ENCODE results near the gene USP22. TPM values are rescaled to one million over a fixed set of nuclear protein-coding genes. Genes with fewer than 3 reads are reported as not detected.
A peak's percentile ranks its signal among the peaks of the same experiment; 100 is the strongest.

Gene USP22
- total RNA-seq, 1 donor from 2014 or later, result 420 TPM

- peak; percentile 84 for DNase-seq
- Mint-ChIP-seq H3K27ac (ENCODE audit: unreplicated experiment) (peak overlapping the region; percentile 97), H3K9me3 (ENCODE audit: unreplicated experiment) (peaks cover 6% of the 10 kb centered on the region), H3K4me1 (ENCODE audit: low read depth, unreplicated experiment) (peaks cover 16% of the 10 kb centered on the region), H3K27me3 (ENCODE audit: unreplicated experiment) (peaks cover 9% of the 10 kb centered on the region), H3K36me3 (ENCODE audit: unreplicated experiment) (no peaks in the 10 kb centered on the region), H3K4me3 (ENCODE audit: unreplicated experiment) (peak overlapping the region; percentile 94)
- no peak for TF ChIP-seq CTCF (IDR thresholded peaks at IDR 0.05; ENCODE audit: partially characterized antibody, unreplicated experiment)
Observed at GRCh38 chr17:21041741-21042457, 912 bp downstream of the USP22 start.

- DNase-seq, result no peak
- Mint-ChIP-seq H3K36me3 (ENCODE audit: unreplicated experiment) (no peaks in the 10 kb centered on the region), H3K4me1 (ENCODE audit: low read depth, unreplicated experiment) (peaks cover 30% of the 10 kb centered on the region)
Observed at GRCh38 chr17:21039839-21040575, 2.8 kb downstream of the USP22 start.

GRCh38 chr17:21037117-21037803 is 5.6 kb downstream of the USP22 start:
- H3K4me3 Mint-ChIP-seq (ENCODE audit: unreplicated experiment), result peak overlapping the region; percentile 55
- H3K4me1 Mint-ChIP-seq (ENCODE audit: low read depth, unreplicated experiment), result peaks cover 43% of the 10 kb centered on the region
- no peak for DNase-seq
- no peaks in the 10 kb centered on the region for H3K36me3 Mint-ChIP-seq (ENCODE audit: unreplicated experiment)
- peaks cover 8% of the 10 kb centered on the region for H3K9me3 Mint-ChIP-seq (ENCODE audit: unreplicated experiment)
- TF ChIP-seq CTCF (IDR thresholded peaks at IDR 0.05; ENCODE audit: partially characterized antibody, unreplicated experiment), result no peak
- no peak overlapping the region for H3K27ac Mint-ChIP-seq (ENCODE audit: unreplicated experiment)
- peaks cover 4% of the 10 kb centered on the region for H3K27me3 Mint-ChIP-seq (ENCODE audit: unreplicated experiment)

More at GRCh38 chr17:21039839-21040575, 2.8 kb downstream of the USP22 start:
- peaks cover 6% of the 10 kb centered on the region for H3K9me3 Mint-ChIP-seq (ENCODE audit: unreplicated experiment)
- peak overlapping the region; percentile 34 for H3K27ac Mint-ChIP-seq (ENCODE audit: unreplicated experiment)
- H3K27me3 Mint-ChIP-seq (ENCODE audit: unreplicated experiment), result peaks cover 9% of the 10 kb centered on the region
- TF ChIP-seq CTCF (IDR thresholded peaks at IDR 0.05; ENCODE audit: partially characterized antibody, unreplicated experiment), result no peak
- H3K4me3 Mint-ChIP-seq (ENCODE audit: unreplicated experiment), result peak overlapping the region; percentile 94

- Mint-ChIP-seq H3K4me3 (ENCODE audit: unreplicated experiment) (peak overlapping the region; percentile 55), H3K27me3 (ENCODE audit: unreplicated experiment) (no peaks in the 10 kb centered on the region), H3K4me1 (ENCODE audit: low read depth, unreplicated experiment) (peaks cover 50% of the 10 kb centered on the region), H3K36me3 (ENCODE audit: unreplicated experiment) (no peaks in the 10 kb centered on the region), H3K27ac (ENCODE audit: unreplicated experiment) (no peak overlapping the region), H3K9me3 (ENCODE audit: unreplicated experiment) (peaks cover 8% of the 10 kb centered on the region)
- DNase-seq, result no peak
- no peak for TF ChIP-seq CTCF (IDR thresholded peaks at IDR 0.05; ENCODE audit: partially characterized antibody, unreplicated experiment)
Observed at GRCh38 chr17:21036361-21036881, 6.4 kb downstream of the USP22 start.
